Transverse colon (tissue), 4 donors: ENCODE results near the gene CCDC134.

Experiments
- CTCF ChIP-seq, 5 experiments: fragments of 200-600 bp in 3 of 5; fragments of 450-650 bp in 2 of 5; sonication (generic) in 3 of 5; IDR thresholded peaks; 1 replicate in 2 of 5; 2 replicates in 3 of 5; pipeline ENCODE4 v1.5.1; 2016 to 2017; ENCODE audit warnings: antibody characterized with exemption in 5 of 5, inconsistent platforms in 3 of 5, mild to moderate bottlenecking in 2 of 5, moderate library complexity in 1 of 5
- EP300 ChIP-seq: sonication (generic); formaldehyde crosslinking; IDR thresholded peaks from one replicate; pipeline ENCODE4 v1.6.1; 2017; ENCODE audit warnings: antibody characterized with exemption, low read depth
- POLR2A ChIP-seq: fragments of 450-650 bp; IDR thresholded peaks from one replicate; pipeline ENCODE4 v1.6.1; 2016; ENCODE audit warnings: antibody characterized with exemption, mild to moderate bottlenecking, moderate library complexity
- POLR2AphosphoS5 ChIP-seq, 3 donors: sonication (generic); formaldehyde crosslinking; IDR thresholded peaks; one replicate each; pipeline ENCODE4 v1.6.1; 2016; ENCODE audit warnings: antibody characterized with exemption in 3 of 3

DNA sequence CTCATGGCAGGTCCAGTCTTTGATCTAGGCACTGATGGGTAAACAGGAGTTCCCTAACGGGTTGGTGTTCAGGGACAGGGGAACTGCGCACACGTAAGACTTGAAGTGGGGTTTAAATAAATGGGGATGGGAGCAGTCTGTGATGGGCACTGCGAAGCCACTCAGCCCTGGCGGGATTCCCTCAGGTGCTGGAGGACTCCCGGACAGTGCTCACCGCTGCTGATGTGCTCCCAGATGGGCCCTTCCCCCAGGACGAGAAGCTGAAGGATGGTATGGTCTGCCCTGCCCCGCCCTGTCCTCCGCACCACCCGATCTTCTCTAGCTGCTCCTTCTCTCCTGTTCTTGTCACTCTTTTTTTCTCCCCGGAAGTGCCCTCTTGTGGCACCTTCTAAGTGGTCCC, 9.5 kb downstream of the CCDC134 start:
- TF ChIP-seq CTCF (IDR thresholded peaks at IDR 0.05) (no peak), POLR2AphosphoS5 (IDR thresholded peaks at IDR 0.05) (no peak), POLR2A (no peak), EP300 (no peak)
